ENCODE data around the gene CMSS1.

CMSS1 gene

DNA sequence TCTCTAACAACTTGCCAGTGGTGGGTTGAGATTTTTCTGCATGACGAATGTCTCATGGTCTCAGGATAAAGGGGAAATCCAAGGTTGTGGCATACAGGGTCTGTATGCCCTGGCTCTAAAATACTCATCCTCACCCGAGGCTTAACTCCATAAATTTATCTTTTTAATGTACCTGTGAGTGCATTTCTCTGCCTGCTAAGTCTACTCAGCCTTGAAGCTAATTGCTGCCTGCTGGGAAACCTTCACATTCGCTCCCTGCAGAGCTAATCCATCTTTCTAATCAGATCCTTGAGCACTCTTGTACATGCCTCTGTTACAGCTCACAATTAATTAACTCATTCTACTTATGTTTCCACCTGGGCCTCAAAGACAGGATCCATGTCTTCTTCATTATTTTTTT lies 93.8 kb downstream of the CMSS1 start:
- no peak for DNase-seq
- TF ChIP-seq, protein P1, sequence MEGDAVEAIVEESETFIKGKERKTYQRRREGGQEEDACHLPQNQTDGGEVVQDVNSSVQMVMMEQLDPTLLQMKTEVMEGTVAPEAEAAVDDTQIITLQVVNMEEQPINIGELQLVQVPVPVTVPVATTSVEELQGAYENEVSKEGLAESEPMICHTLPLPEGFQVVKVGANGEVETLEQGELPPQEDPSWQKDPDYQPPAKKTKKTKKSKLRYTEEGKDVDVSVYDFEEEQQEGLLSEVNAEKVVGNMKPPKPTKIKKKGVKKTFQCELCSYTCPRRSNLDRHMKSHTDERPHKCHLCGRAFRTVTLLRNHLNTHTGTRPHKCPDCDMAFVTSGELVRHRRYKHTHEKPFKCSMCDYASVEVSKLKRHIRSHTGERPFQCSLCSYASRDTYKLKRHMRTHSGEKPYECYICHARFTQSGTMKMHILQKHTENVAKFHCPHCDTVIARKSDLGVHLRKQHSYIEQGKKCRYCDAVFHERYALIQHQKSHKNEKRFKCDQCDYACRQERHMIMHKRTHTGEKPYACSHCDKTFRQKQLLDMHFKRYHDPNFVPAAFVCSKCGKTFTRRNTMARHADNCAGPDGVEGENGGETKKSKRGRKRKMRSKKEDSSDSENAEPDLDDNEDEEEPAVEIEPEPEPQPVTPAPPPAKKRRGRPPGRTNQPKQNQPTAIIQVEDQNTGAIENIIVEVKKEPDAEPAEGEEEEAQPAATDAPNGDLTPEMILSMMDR (IDR thresholded peaks at IDR 0.05; ENCODE audit: low read depth, low read length, missing control alignments) = no peak
- H3K27ac ChIP-seq = no peak overlapping the region
- no peaks in the 10 kb centered on the region for H3K36me3 ChIP-seq (replicated peaks)
- H3K27me3 ChIP-seq (replicated peaks) = no peaks in the 10 kb centered on the region
- H3K4me3 ChIP-seq (ENCODE audit: low read depth, low read length) = no peak overlapping the region
- in situ Hi-C loops (cut with HindIII; ENCODE audit: low pct_ligation_motif_present, low sequenced_read_pairs) = no loop called here

GRCh38 chr3:99915906-99916432 lies 98.3 kb downstream of the CMSS1 start:
- H3K4me3 ChIP-seq (ENCODE audit: low read depth, low read length) = no peak overlapping the region
- H3K27me3 ChIP-seq (replicated peaks) = no peaks in the 10 kb centered on the region
- in situ Hi-C loops (cut with HindIII; ENCODE audit: low pct_ligation_motif_present, low sequenced_read_pairs) = no loop called here
- no peak for DNase-seq
- TF ChIP-seq, protein P1 (IDR thresholded peaks at IDR 0.05; ENCODE audit: low read depth, low read length, missing control alignments) = no peak
- H3K36me3 ChIP-seq (replicated peaks) = no peaks in the 10 kb centered on the region
- no peak overlapping the region for H3K27ac ChIP-seq

DNA sequence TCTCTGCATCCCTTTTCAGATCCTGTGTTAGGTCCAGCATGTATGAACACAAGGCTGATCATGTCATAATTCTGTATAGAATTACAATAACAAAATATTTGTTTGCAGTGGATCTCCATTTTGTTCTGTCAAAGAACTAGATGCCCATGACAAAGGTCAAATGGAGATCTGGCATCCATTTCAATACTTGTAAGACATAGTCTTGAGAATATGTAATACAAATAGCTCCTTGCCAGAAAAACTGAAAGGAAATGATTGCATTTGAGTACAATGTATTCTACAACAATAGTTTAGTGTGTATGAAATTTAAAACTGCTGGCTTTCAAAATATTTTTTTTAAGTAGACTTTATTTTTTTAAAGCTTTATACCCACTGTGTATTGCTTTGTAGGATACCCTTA lies 101.1 kb downstream of the CMSS1 start:
- no peak overlapping the region for H3K4me3 ChIP-seq (ENCODE audit: low read depth, low read length)
- TF ChIP-seq, protein P1 (IDR thresholded peaks at IDR 0.05; ENCODE audit: low read depth, low read length, missing control alignments) = no peak
- H3K27me3 ChIP-seq (replicated peaks) = no peaks in the 10 kb centered on the region
- H3K36me3 ChIP-seq (replicated peaks) = no peaks in the 10 kb centered on the region
- no peak for DNase-seq
- no peak overlapping the region for H3K27ac ChIP-seq
- in situ Hi-C loops (cut with HindIII; ENCODE audit: low pct_ligation_motif_present, low sequenced_read_pairs) = no loop called here

- H3K27me3 ChIP-seq (replicated peaks) = no peaks in the 10 kb centered on the region
- in situ Hi-C loops (cut with HindIII; ENCODE audit: low pct_ligation_motif_present, low sequenced_read_pairs) = no loop called here
- no peaks in the 10 kb centered on the region for H3K36me3 ChIP-seq (replicated peaks)
- H3K4me3 ChIP-seq (ENCODE audit: low read depth, low read length) = no peak overlapping the region
- no peak overlapping the region for H3K27ac ChIP-seq
- TF ChIP-seq, protein P1 (IDR thresholded peaks at IDR 0.05; ENCODE audit: low read depth, low read length, missing control alignments) = no peak
- no peak for DNase-seq
These were observed 102.0 kb downstream of the CMSS1 start for GRCh38 chr3:99919694-99920093.

DNA sequence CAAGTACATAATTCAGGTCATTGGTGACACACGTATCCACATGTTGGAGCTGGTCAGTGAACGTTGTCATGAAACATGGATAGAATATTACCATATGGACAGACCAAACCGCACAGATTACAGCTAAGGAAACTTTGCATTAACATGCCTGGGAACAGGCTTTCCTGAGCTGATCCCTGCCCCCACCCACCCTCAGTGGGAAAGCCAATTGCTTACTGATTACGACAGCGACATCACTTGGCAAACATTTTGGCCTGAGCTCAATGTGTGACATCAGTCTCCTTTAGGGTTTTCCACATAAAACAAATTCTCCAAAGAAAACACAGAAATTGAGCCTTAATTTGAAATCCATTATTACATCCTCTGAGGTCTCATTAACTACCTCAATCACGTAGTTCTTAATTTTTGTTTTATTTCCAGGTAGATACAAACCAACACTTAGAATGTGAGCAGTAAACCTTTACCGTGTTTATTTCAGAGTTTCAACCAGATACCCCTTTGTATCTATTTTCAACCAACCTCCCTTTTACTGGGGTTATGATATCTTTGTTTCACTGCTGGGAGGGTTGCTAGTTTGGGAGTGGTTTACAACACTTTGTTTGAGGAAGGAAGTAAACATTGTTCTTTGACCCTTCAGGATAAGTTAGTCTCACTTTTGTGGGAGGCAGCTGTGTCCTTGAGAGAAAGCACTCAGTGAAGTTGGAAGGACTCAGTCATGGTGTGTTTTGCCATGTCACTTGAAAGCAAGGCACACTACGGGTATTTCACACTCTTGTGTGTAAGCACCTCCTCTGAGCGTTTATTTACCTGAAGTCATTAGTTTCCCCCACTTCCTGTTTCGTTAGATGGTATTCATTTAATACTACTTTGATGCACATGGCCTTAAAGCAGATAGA lies 103.1 kb downstream of the CMSS1 start:
- H3K4me3 ChIP-seq (ENCODE audit: low read depth, low read length) = no peak overlapping the region
- TF ChIP-seq, protein P1 (IDR thresholded peaks at IDR 0.05; ENCODE audit: low read depth, low read length, missing control alignments) = no peak
- DNase-seq = no peak
- H3K27ac ChIP-seq = no peak overlapping the region
- in situ Hi-C loops (cut with HindIII; ENCODE audit: low pct_ligation_motif_present, low sequenced_read_pairs) = no loop called here
- no peaks in the 10 kb centered on the region for H3K27me3 ChIP-seq (replicated peaks)
- H3K36me3 ChIP-seq (replicated peaks) = no peaks in the 10 kb centered on the region

Data from brain microvascular endothelial cell (primary cell).